Neural progenitor cell (in vitro differentiated cells): ENCODE results near the gene RPS6KA2. TPM values are rescaled to one million over a fixed set of nuclear protein-coding genes. Genes with fewer than 3 reads are reported as not detected.
A peak's percentile ranks its signal among the peaks of the same experiment; 100 is the strongest.

ENCODE experiments used
- DNase-seq: peaks from one replicate; pipeline ENCODE4 v3.0.0-alpha.2; 2016; ENCODE audit warnings: low spot score
- H2AFZ ChIP-seq: fragments of 200-600 bp; sonication (generic); replicated peaks from 2 replicates; pipeline ENCODE4 v1.6.1; 2016; ENCODE audit warnings: antibody characterized with exemption
- H3F3A ChIP-seq: fragments of 200-600 bp; sonication (generic); 2 replicates; pipeline ENCODE4 v1.6.1; 2016; ENCODE audit warnings: antibody characterized with exemption, low read depth
- H3K27ac ChIP-seq: fragments of 200-600 bp; sonication (generic); 2 replicates; pipeline ENCODE4 v1.5.1; 2016; ENCODE audit warnings: mild to moderate bottlenecking
- H3K27me3 ChIP-seq: fragments of 200-600 bp; sonication (generic); 2 replicates; pipeline ENCODE4 v1.6.1; 2016; ENCODE audit warnings: mild to moderate bottlenecking, moderate library complexity
- H3K36me3 ChIP-seq: fragments of 200-600 bp; sonication (generic); 2 replicates; pipeline ENCODE4 v1.5.1; 2016
- H3K4me1 ChIP-seq: fragments of 200-600 bp; sonication (generic); 2 replicates; pipeline ENCODE4 v1.6.1; 2016; ENCODE audit warnings: mixed run types
- H3K4me2 ChIP-seq: fragments of 200-600 bp; sonication (generic); 2 replicates; pipeline ENCODE4 v1.6.1; 2016
- H3K4me3 ChIP-seq: fragments of 200-600 bp; sonication (generic); 2 replicates; pipeline ENCODE4 v1.5.1; 2016
- H3K79me2 ChIP-seq: fragments of 200-600 bp; sonication (generic); 2 replicates; pipeline ENCODE4 v1.6.1; 2016; ENCODE audit warnings: low read depth
- H3K9ac ChIP-seq: fragments of 200-600 bp; sonication (generic); 2 replicates; pipeline ENCODE4 v1.6.1; 2016
- H3K9me3 ChIP-seq: fragments of 200-600 bp; sonication (generic); 2 replicates; pipeline ENCODE4 v1.5.1; 2016; ENCODE audit warnings: low read depth
- H4K20me1 ChIP-seq: fragments of 200-600 bp; sonication (generic); 2 replicates; pipeline ENCODE4 v1.6.1; 2016; ENCODE audit warnings: low read depth
- H3K27ac Mint-ChIP-seq: 3 replicates; pipeline ENCODE4 v1.8.0; 2021; ENCODE audit warnings: mixed read lengths
- H3K27me3 Mint-ChIP-seq: 2 replicates; pipeline ENCODE4 v1.8.0; 2022; ENCODE audit warnings: low read depth, mild to moderate bottlenecking, inconsistent platforms, moderate library complexity, mixed read lengths; ENCODE audit not compliant: insufficient read depth
- H3K36me3 Mint-ChIP-seq: 3 replicates; pipeline ENCODE4 v1.8.0; 2021; ENCODE audit warnings: mixed read lengths
- H3K4me1 Mint-ChIP-seq: 3 replicates; pipeline ENCODE4 v1.8.0; 2021; ENCODE audit warnings: mixed read lengths
- H3K4me3 Mint-ChIP-seq: 3 replicates; pipeline ENCODE4 v1.8.0; 2021; ENCODE audit warnings: mild to moderate bottlenecking, moderate library complexity, mixed read lengths
- H3K9me3 Mint-ChIP-seq: 3 replicates; pipeline ENCODE4 v1.8.0; 2020; ENCODE audit warnings: mixed read lengths
- EZH2 ChIP-seq: fragments of 200-600 bp; sonication (generic); IDR thresholded peaks from 2 replicates; pipeline ENCODE4 v1.6.1; 2017; ENCODE audit warnings: antibody characterized with exemption, mild to moderate bottlenecking, moderate library complexity
- EZH2phosphoT487 ChIP-seq: fragments of 200-600 bp; sonication (generic); IDR thresholded peaks from 2 replicates; pipeline ENCODE4 v1.6.1; 2017; ENCODE audit warnings: antibody characterized with exemption
- total RNA-seq: library from RNA; depleted of rRNA; stranded (reverse); fragments of >200 nt; gene quantifications from 2 replicates; pipeline ENCODE4 v1.2.3, GENCODE V29; 2015; ENCODE audit warnings: low replicate concordance
- TF ChIP-seq, protein P1 (sequence below): fragments of 200-600 bp; sonication (generic); IDR thresholded peaks from 2 replicates; pipeline ENCODE4 v1.5.1; 2017; ENCODE audit warnings: antibody characterized with exemption, mild to moderate bottlenecking

The RPS6KA2 gene
- total RNA-seq, 1 donor from 2014 or later: 8.2 TPM

DNA sequence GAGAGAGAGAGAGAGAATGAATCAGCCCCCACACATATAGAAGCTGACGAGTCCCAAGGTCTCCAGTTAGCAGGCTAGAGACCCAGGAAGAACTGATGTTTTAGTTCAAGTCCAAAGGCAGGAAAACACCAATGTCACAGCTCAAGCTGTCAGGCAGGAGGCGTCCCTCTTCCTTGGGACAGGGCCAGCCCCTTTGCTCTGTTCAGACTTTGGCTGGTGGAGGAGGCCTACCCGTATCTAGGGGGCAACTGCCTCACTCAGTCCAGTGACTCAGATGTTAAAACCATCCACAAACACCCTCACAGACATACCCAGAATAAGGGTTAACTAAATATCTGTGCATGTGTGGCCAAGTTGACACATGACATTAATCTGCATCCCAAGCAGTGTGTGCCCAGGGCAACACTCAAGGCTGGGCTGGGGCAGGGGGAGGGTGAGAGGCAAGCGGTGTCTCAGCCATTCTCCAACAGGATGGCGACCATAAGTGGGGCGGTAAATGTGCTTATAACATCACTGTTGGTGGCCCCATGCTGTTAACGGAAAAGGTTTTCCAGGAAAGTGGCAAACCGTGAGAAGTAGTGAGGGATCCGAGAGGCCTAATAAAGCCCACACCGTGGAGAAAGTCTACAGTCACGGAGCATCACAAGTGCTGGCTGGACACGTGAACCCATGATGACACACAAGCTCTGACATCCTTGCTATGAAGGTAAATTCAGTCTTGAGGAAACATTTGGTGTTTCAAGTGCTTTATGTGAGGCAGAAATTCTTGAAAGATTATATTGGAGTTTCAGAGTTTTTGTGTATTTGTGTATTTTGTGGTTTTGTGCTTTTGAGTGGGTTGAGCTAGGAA, 68.7 kb downstream of the RPS6KA2 start:
- H3K4me3 Mint-ChIP-seq: no peak overlapping the region
- H3K36me3 Mint-ChIP-seq: peaks cover 21% of the 10 kb centered on the region
- no peaks in the 10 kb centered on the region for H3K27me3 Mint-ChIP-seq
- TF ChIP-seq, protein P1, sequence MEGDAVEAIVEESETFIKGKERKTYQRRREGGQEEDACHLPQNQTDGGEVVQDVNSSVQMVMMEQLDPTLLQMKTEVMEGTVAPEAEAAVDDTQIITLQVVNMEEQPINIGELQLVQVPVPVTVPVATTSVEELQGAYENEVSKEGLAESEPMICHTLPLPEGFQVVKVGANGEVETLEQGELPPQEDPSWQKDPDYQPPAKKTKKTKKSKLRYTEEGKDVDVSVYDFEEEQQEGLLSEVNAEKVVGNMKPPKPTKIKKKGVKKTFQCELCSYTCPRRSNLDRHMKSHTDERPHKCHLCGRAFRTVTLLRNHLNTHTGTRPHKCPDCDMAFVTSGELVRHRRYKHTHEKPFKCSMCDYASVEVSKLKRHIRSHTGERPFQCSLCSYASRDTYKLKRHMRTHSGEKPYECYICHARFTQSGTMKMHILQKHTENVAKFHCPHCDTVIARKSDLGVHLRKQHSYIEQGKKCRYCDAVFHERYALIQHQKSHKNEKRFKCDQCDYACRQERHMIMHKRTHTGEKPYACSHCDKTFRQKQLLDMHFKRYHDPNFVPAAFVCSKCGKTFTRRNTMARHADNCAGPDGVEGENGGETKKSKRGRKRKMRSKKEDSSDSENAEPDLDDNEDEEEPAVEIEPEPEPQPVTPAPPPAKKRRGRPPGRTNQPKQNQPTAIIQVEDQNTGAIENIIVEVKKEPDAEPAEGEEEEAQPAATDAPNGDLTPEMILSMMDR: no peak
- TF ChIP-seq EZH2: no peak
- no peak overlapping the region for H3K9ac ChIP-seq
- H3K27me3 ChIP-seq: no peaks in the 10 kb centered on the region
- peaks cover 22% of the 10 kb centered on the region for H3K4me1 Mint-ChIP-seq
- no peak for DNase-seq
- no peaks in the 10 kb centered on the region for H3F3A ChIP-seq
- H3K4me3 ChIP-seq: no peak overlapping the region
- H3K4me2 ChIP-seq: no peak overlapping the region
- peaks cover 12% of the 10 kb centered on the region for H4K20me1 ChIP-seq
- no peaks in the 10 kb centered on the region for H3K9me3 ChIP-seq
- H3K27ac Mint-ChIP-seq: no peak overlapping the region
- H3K9me3 Mint-ChIP-seq: peaks cover 25% of the 10 kb centered on the region
- H3K4me1 ChIP-seq: peaks cover 21% of the 10 kb centered on the region
- H3K79me2 ChIP-seq: no peaks in the 10 kb centered on the region
- no peak overlapping the region for H3K27ac ChIP-seq
- no peaks in the 10 kb centered on the region for H3K36me3 ChIP-seq
- no peak overlapping the region for H2AFZ ChIP-seq

DNA sequence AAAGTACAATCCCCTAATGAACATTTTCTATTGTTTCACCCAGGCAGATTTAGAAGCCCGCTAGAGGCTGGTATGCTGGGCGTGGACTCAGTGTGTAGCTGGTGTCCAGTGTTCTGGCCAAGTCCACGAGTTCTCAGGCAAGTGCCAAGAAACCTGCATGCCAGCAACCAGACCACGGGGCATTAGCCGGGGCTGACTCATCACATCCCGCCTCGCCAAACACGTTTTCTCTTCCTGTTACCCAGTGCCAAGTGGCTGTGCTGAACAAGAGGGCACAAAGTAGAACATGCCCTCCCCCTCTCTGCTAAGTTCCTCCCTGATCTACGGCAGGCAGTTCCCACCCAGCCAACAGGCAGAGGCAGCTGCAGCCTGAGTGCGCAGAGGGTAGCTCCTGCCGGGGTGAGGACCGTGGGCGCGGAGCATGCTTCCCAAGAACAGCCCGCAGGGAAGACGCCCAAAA, 70.2 kb downstream of the RPS6KA2 start:
- no peak overlapping the region for H3K27ac ChIP-seq
- peaks cover 30% of the 10 kb centered on the region for H3K4me1 ChIP-seq
- peaks cover 28% of the 10 kb centered on the region for H3K4me1 Mint-ChIP-seq
- H3K27ac Mint-ChIP-seq: no peak overlapping the region
- no peak overlapping the region for H3K4me3 ChIP-seq
- H3K9me3 ChIP-seq: no peaks in the 10 kb centered on the region
- H3K79me2 ChIP-seq: no peaks in the 10 kb centered on the region
- no peaks in the 10 kb centered on the region for H3F3A ChIP-seq
- no peaks in the 10 kb centered on the region for H3K36me3 ChIP-seq
- H3K36me3 Mint-ChIP-seq: peaks cover 21% of the 10 kb centered on the region
- DNase-seq: peak; percentile 33
- H3K27me3 Mint-ChIP-seq: no peaks in the 10 kb centered on the region
- peaks cover 23% of the 10 kb centered on the region for H3K9me3 Mint-ChIP-seq
- peaks cover 17% of the 10 kb centered on the region for H4K20me1 ChIP-seq
- TF ChIP-seq EZH2phosphoT487: no peak
- TF ChIP-seq, protein P1: no peak
- no peak for TF ChIP-seq EZH2
- no peak overlapping the region for H3K9ac ChIP-seq
- no peaks in the 10 kb centered on the region for H3K27me3 ChIP-seq
- no peak overlapping the region for H2AFZ ChIP-seq
- H3K4me2 ChIP-seq: no peak overlapping the region
- no peak overlapping the region for H3K4me3 Mint-ChIP-seq

DNA sequence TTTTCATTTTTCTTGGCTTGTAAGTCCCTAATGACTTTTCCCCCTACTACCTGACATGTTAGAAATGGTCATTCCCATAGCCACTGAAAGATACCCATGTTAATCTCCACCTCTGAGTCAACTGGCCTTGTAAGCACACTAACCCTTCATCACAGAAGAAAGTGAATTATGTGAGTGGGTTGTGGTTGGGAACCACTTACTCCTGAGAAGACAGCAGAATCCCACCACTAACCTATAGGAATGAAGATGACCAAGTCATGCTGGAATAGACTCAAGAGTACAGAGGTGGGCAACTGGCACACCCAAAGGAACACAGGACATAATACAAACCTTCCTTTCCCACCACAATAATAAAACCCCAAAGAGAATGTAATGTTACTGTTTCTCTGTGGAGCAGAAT, 70.7 kb downstream of the RPS6KA2 start:
- no peak overlapping the region for H3K4me3 Mint-ChIP-seq
- no peak overlapping the region for H3K4me3 ChIP-seq
- H3K27me3 ChIP-seq: no peaks in the 10 kb centered on the region
- TF ChIP-seq, protein P1: no peak
- TF ChIP-seq EZH2 (no peak), EZH2phosphoT487 (no peak)
- peaks cover 21% of the 10 kb centered on the region for H4K20me1 ChIP-seq
- no peaks in the 10 kb centered on the region for H3K27me3 Mint-ChIP-seq
- no peaks in the 10 kb centered on the region for H3K36me3 ChIP-seq
- peaks cover 3% of the 10 kb centered on the region for H3F3A ChIP-seq
- no peaks in the 10 kb centered on the region for H3K9me3 ChIP-seq
- no peak overlapping the region for H3K27ac Mint-ChIP-seq
- peaks cover 25% of the 10 kb centered on the region for H3K9me3 Mint-ChIP-seq
- peaks cover 35% of the 10 kb centered on the region for H3K4me1 ChIP-seq
- no peak overlapping the region for H2AFZ ChIP-seq
- H3K36me3 Mint-ChIP-seq: peaks cover 23% of the 10 kb centered on the region
- H3K9ac ChIP-seq: no peak overlapping the region
- H3K27ac ChIP-seq: no peak overlapping the region
- no peak for DNase-seq
- no peak overlapping the region for H3K4me2 ChIP-seq
- H3K4me1 Mint-ChIP-seq: peaks cover 32% of the 10 kb centered on the region
- H3K79me2 ChIP-seq: no peaks in the 10 kb centered on the region
